GM21825 (cell line): ENCODE measurements around the gene LINS1.
A peak's percentile ranks its signal among the peaks of the same experiment; 100 is the strongest.

Source experiments
- ATAC-seq: cut with Tn5 transposase; IDR thresholded peaks from one replicate; pipeline ENCODE4 v1.9.1; 2021; ENCODE audit warnings: mild to moderate bottlenecking, moderate library complexity; ENCODE audit not compliant: unreplicated experiment

LINS1 gene

DNA sequence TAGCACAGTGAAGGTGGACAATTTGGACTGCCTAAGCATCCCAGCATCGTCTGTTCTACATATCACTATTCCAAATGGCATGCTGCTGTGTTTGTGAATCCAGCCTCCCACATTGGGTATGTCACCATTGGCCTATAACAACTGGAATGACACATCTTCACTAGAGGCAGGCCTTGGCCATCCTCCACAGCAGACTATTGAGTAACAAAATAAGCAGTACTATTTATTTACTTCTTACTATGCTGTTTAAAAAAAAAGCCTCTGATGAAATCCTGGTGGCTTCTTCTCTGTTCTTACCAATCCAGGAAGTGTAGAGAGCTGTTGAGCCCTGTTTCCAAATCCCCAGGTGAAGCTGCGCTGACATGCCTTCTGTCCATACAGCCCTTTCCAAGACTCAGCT lies 42.7 kb downstream of the LINS1 start:
- ATAC-seq: no peak

DNA sequence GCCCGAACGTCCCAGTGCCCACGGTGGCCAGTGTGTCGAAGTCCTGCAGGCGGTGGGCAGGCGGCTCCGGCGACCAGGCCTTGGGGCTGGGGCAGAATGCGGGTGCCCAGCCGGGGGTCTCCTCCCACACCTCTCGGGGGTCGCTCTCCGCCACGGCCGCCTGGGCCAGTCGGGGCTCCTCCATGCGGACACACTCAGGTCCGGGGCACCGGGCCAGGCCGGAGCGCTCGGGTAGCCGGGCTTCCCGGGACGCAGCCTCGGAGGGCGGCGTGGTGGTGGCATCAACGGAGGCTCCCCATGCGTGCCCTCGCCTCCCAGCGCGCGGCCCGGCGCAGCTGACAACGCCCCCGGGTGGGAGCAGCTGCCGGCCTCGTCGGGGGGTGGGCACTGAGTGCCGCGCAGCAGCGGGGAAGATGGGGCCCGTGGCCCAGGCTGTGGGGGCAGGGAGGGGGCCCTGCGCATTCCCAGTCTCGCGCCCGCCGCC lies 43.2 kb downstream of the LINS1 start:
- no peak for ATAC-seq

GRCh38 chr15:100553468-100553867 lies 48.5 kb downstream of the LINS1 start:
- no peak for ATAC-seq

GRCh38 chr15:100547961-100548360 lies 54.0 kb downstream of the LINS1 start:
- no peak for ATAC-seq

DNA sequence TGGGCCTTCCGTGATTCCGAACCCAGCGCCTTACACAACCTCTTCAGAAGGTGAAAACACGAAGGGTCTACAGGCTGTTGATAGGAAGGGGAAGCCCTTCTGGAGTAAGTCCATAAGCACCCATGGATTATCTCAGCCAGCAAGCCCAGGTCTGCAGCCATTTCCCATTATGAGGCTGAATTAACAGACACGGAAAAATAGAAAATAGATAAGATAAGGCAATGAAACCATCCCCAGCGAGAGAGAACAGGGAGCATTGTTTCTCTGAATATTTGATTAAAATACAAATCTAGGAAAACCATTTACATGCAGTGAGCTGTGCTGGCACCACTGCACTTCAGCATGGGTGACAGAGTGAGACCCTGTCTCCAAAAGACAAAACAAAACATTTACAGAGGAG lies 57.0 kb downstream of the LINS1 start:
- no peak for ATAC-seq

DNA sequence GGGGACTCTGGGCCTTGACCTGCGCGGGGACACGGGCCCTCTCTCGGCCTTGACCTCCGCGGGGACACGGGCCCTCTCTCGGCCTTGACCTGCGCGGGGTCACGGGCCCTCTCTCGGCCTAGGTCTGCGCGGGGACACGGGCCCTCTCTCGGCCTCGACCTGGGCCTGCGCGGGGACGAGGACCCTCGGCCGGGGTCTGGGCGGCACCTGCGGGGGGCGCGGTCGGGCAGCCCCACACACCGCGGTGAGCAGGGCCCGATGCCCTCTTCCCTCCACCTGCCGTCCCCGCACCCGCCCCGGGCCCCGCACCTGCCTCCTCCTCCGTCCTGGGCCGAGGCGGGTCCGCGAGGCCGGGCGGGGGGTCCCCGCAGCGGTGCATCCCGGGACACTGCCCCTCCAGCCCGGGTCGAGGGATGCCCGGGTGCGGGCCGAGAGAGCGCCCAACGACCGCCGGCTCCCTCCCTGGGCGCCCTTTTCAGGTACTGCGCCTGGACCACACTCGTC lies 57.6 kb downstream of the LINS1 start:
- ATAC-seq: no peak

GRCh38 chr15:100542290-100542689 lies 59.7 kb downstream of the LINS1 start:
- no peak for ATAC-seq

GRCh38 chr15:100537331-100537730 lies 64.7 kb downstream of the LINS1 start:
- ATAC-seq: peak; percentile 85

DNA sequence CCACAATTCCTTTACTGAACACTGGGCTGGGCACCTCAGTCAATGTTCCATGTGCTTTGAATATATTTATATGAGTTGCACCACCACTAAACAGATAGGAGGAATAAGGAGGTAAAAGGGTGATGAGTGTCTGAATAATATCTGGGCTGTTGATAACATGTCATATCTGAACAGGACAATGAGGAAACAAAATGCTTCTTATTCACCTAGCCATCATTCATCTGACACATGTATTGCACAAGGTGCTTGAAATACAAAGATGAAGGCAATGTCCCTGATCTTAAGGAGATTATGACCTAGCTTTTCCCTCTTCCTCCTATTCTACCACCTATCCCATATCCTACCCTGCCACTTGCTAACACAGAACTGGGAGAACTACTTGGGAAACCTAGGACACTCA lies 65.3 kb downstream of the LINS1 start:
- no peak for ATAC-seq

- ATAC-seq: no peak
Measured at GRCh38 chr15:100533886-100534285, 68.1 kb downstream of the LINS1 start.

DNA sequence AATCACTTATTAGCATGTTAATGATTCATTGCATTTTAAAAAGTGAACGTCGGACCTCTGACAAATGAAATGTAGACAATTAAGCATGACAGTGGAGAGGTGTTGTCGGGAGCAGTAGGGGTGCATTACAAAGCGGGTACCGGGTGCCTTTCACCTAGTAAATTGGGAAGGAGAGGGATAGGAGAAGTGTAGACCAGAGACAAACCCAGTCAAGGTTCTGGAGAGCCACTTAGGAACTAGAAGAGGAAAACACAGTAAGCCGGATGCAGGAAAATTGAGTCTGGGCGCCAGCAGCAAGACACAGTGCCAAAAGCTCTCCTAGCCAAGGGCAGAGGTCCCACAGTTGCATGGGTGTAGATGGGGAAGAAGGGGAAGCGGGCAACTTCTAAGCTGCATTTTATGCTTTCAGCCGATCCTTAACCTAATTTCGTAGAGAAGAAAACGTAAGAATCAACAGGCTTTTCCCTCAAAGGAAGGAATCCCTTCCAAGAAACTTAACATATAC lies 70.1 kb downstream of the LINS1 start:
- no peak for ATAC-seq

GRCh38 chr15:100531204-100531603 lies 70.8 kb downstream of the LINS1 start:
- no peak for ATAC-seq

- no peak for ATAC-seq
Measured at GRCh38 chr15:100529556-100529955, 72.4 kb downstream of the LINS1 start.

- no peak for ATAC-seq
Measured at GRCh38 chr15:100528833-100529428, 73.1 kb downstream of the LINS1 start, which contains the start of gene CERS3. CERS3 (minus strand) TSS chr15:100528950; CDS start chr15:100501849, 27,101 bp downstream.

GRCh38 chr15:100526027-100526481 lies 75.9 kb downstream of the LINS1 start:
- no peak for ATAC-seq

DNA sequence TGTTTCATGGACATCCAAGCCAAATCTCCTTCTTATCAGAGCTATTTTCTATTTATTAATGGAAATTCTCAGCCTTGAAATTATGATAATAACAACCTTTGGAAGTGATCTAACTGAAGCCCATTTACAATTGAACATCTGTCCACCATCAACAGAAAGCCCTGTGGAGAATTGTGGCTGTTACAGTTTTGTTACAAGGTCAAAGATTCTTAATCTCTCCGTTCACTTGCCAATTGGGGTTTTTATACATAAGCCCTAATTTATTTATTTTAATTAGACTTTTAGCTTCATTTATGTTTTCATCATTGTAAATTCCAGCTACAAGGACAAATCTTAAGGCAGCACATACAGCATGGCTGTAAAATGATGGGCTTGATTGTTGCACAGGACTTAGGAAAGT lies 76.5 kb downstream of the LINS1 start:
- no peak for ATAC-seq

- no peak for ATAC-seq
Measured at GRCh38 chr15:100524326-100524725, 77.7 kb downstream of the LINS1 start.

- ATAC-seq: no peak
Measured at GRCh38 chr15:100521907-100522306, 80.1 kb downstream of the LINS1 start.

DNA sequence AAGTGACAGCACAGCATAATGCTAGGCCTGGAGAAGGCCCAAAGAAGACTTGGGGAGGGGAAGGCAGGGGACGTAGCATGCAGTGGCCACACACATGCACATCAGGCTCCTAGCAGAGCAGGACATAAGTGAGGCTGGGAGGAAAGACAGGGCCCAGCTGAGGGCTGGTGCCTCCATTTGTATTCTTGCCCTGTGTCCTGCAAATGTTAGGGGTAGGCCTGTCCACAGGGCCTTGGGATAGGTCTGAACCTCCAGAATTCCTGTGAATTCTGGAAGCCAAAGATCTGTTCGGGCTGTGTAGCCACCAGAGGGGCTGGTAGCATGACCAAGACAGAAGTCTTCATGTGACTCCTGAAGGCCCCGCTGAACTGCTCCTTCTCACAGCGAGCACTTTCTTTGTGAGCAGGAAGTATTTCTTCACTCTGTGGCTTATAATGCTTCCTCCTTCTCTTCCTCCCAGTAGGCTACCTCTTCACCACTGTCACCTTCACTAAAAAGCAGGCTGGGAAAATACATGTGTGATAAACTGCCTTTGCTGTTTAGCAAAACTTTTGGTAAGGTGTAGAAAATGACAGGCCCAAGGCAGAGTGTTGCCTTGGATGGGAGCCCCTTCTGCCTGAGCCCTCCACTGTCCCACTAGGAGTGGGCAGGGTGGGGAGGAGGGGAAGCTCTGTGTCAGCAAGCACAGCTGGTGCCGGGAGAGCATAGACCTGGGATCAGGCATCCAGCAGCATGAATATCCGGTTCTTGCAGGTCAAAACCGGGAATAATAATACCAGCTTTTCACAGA lies 81.7 kb downstream of the LINS1 start:
- ATAC-seq: no peak

DNA sequence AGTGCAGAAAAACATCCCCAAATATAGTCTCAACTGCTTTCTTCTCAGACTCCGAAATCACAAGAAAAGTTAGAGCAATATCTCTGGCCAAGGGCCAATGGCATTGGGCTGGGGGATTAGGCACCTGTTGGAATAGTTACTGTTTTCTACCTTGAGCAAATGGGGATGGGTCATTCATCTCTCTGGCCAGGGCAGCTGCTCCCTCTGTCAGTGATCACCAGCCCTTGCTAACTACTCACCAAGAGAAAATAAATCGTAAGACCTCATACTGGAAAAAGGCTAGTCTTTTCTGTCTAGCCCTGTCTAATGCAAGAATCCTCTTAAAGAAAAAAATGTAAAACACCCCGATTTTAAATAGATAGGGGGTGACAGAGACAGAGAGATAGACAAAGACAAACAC lies 84.1 kb downstream of the LINS1 start:
- ATAC-seq: no peak
